Gastrocnemius medialis (tissue), 4 donors: Measurements from ENCODE around the gene PRR19. TPM values are rescaled to one million over a fixed set of nuclear protein-coding genes. Genes with fewer than 3 reads are reported as not detected.

ENCODE experiments used
- ATAC-seq, 2 donors: fragments of 150-250 bp; one replicate each; pipeline ENCODE4 v1.9.1; 2016
- DNase-seq, 2 donors: peaks; one replicate each; pipeline ENCODE4 v3.0.0-alpha.2; 2019
- H3K27ac ChIP-seq, 4 donors: fragments of 200-600 bp; sonication (generic); 1 replicate in 1 of 4; 2 replicates in 3 of 4; pipeline ENCODE4 v1.5.1; 2016 to 2018; ENCODE audit warnings: mild to moderate bottlenecking in 2 of 4, moderate library complexity in 1 of 4
- H3K27me3 ChIP-seq, 3 donors: fragments of 200-600 bp; sonication (generic) in 2 of 3; 1 replicate in 1 of 3; 2 replicates in 2 of 3; pipeline versions ENCODE4 v1.5.1 to v1.6.0; 2016 to 2019; ENCODE audit warnings: mild to moderate bottlenecking in 1 of 3, moderate library complexity in 1 of 3
- H3K36me3 ChIP-seq, 2 donors: fragments of 200-600 bp; sonication (generic) in 1 of 2; one replicate each; pipeline ENCODE4 v1.5.1; 2017 to 2018
- H3K4me1 ChIP-seq, 2 donors: fragments of 200-600 bp; sonication (generic) in 1 of 2; one replicate each; pipeline ENCODE4 v1.5.1; 2016 to 2017; ENCODE audit warnings: mild to moderate bottlenecking in 2 of 2
- H3K4me3 ChIP-seq, 4 donors: fragments of 200-600 bp; sonication (generic) in 3 of 4; 1 replicate in 1 of 4; 2 replicates in 3 of 4; pipeline ENCODE4 v1.5.1; 2016 to 2019; ENCODE audit warnings: mild to moderate bottlenecking in 2 of 4
- H3K9me3 ChIP-seq, 3 donors: fragments of 200-600 bp; sonication (generic) in 2 of 3; 1 replicate in 1 of 3; 2 replicates in 2 of 3; pipeline ENCODE4 v1.5.1; 2016 to 2019
- CTCF ChIP-seq, 5 experiments: fragments of 450-650 bp in 3 of 5; fragments of 200-600 bp in 2 of 5; sonication (generic) in 2 of 5; IDR thresholded peaks in 4 of 5; conservative IDR thresholded peaks in 1 of 5; 1 replicate in 4 of 5; 2 replicates in 1 of 5; pipeline ENCODE4 v1.5.1; 2016 to 2019; ENCODE audit warnings: antibody characterized with exemption in 5 of 5, mild to moderate bottlenecking in 3 of 5, moderate library complexity in 3 of 5
- POLR2A ChIP-seq, 2 donors: fragments of 450-650 bp; IDR thresholded peaks; one replicate each; pipeline ENCODE4 v1.6.1; 2017; ENCODE audit warnings: antibody characterized with exemption in 2 of 2, mild to moderate bottlenecking in 2 of 2, moderate library complexity in 2 of 2
- in situ Hi-C, 4 donors: fragments of 200-750 bp; cut with MboI; loops; one replicate each; pipeline versions ENCODE4 v1.15.0 to v1.8.0; 2017; ENCODE audit warnings: low sequenced_read_pairs in 4 of 4
- intact Hi-C: fragments of 100-400 bp; cut with DNase I; formaldehyde crosslinking; loops from one replicate; pipeline ENCODE4 v1.15.1; 2023; ENCODE audit warnings: low total_unique reads
- total RNA-seq, 4 donors: library from RNA; depleted of rRNA; stranded (reverse); fragments of >200 nt; gene quantifications; one replicate each; pipeline versions ENCODE4 v1.1.0 to v1.2.3, GENCODE V29; 2016

Gene PRR19
- total RNA-seq, 4 donors from 2014 or later, result not detected

GRCh38 chr19:42279902-42280814 is 21.8 kb upstream of the PRR19 start:
- TF ChIP-seq POLR2A (IDR thresholded peaks at IDR 0.05) (peak in 1 of 2 donors; percentile 40), CTCF (IDR thresholded peaks at IDR 0.05 in 4 of 5, conservative IDR thresholded peaks at IDR 0.05 in 1 of 5) (peak; percentile 88 to 94 (median 92))
- no peaks in the 10 kb centered on the region for H3K36me3 ChIP-seq
- no peaks in the 10 kb centered on the region for H3K9me3 ChIP-seq
- H3K27me3 ChIP-seq, result no peaks in the 10 kb centered on the region
- ATAC-seq (peak; percentile 50 to 51), DNase-seq (peak; percentile 78 to 83)
- H3K27ac ChIP-seq, result peak overlapping the region; percentile 95 to 97 (median 96)
- intact Hi-C loops, result loop anchor here (1.0 kb wide), 1 partner anchor 36 kb away; no protein-coding TSS in a partner anchor
- peaks cover 68 to 80% of the 10 kb centered on the region in 2 donors for H3K4me1 ChIP-seq
- peak overlapping the region; percentile 80 to 95 (median 86) for H3K4me3 ChIP-seq
- in situ Hi-C loops, result no loop called here

- DNase-seq, result no peak
- no peak for TF ChIP-seq CTCF (IDR thresholded peaks at IDR 0.05 in 4 of 5, conservative IDR thresholded peaks at IDR 0.05 in 1 of 5)
- no peak for TF ChIP-seq POLR2A (IDR thresholded peaks at IDR 0.05)
- Histone ChIP-seq H3K4me3 (peak overlapping the region; percentile 80 to 95 (median 86)), H3K4me1 (peaks cover 71 to 80% of the 10 kb centered on the region in 2 donors), H3K9me3 (no peaks in the 10 kb centered on the region), H3K27ac (peak overlapping the region; percentile 95 to 97 (median 96)), H3K27me3 (no peaks in the 10 kb centered on the region), H3K36me3 (no peaks in the 10 kb centered on the region)
- intact Hi-C loops, result loop anchor here (1.0 kb wide), 1 partner anchor 36 kb away; no protein-coding TSS in a partner anchor
- ATAC-seq, result peak in 1 of 2 donors; percentile 15
- in situ Hi-C loops, result no loop called here
Observed at GRCh38 chr19:42280815-42281145, 21.2 kb upstream of the PRR19 start.

GRCh38 chr19:42281146-42281826 is 20.6 kb upstream of the PRR19 start:
- no peaks in the 10 kb centered on the region for H3K36me3 ChIP-seq
- peak overlapping the region; percentile 95 to 97 (median 96) for H3K27ac ChIP-seq
- peak; percentile 26 to 59 for TF ChIP-seq POLR2A (IDR thresholded peaks at IDR 0.05)
- peak in 1 of 5 experiments; percentile 17 for TF ChIP-seq CTCF (IDR thresholded peaks at IDR 0.05 in 4 of 5, conservative IDR thresholded peaks at IDR 0.05 in 1 of 5)
- DNase-seq (no peak), ATAC-seq (no peak)
- peak overlapping the region; percentile 80 to 95 (median 86) for H3K4me3 ChIP-seq
- in situ Hi-C loops, result no loop called here
- intact Hi-C loops, result no loop called here
- no peaks in the 10 kb centered on the region for H3K27me3 ChIP-seq
- H3K4me1 ChIP-seq, result peaks cover 71 to 80% of the 10 kb centered on the region in 2 donors
- H3K9me3 ChIP-seq, result no peaks in the 10 kb centered on the region

- H3K4me1 ChIP-seq, result peaks cover 71 to 77% of the 10 kb centered on the region in 2 donors
- peak overlapping the region; percentile 95 to 97 (median 96) for H3K27ac ChIP-seq
- intact Hi-C loops, result no loop called here
- H3K9me3 ChIP-seq, result no peaks in the 10 kb centered on the region
- TF ChIP-seq CTCF (IDR thresholded peaks at IDR 0.05 in 4 of 5, conservative IDR thresholded peaks at IDR 0.05 in 1 of 5) (no peak), POLR2A (IDR thresholded peaks at IDR 0.05) (no peak)
- no peaks in the 10 kb centered on the region for H3K27me3 ChIP-seq
- DNase-seq, result no peak
- in situ Hi-C loops, result no loop called here
- peak overlapping the region in 3 of 4 donors; percentile 80 to 95 (median 90) for H3K4me3 ChIP-seq
- peaks cover 0 to 4% of the 10 kb centered on the region in 2 donors for H3K36me3 ChIP-seq
- ATAC-seq, result no peak
Observed at GRCh38 chr19:42281827-42282762, 19.8 kb upstream of the PRR19 start.
